HG02763 (cell line): Measurements from ENCODE around the gene PTBP1.
"Not testable (repeated sequence)": the region's sequence is repeated elsewhere in the genome, so short reads cannot be mapped to it uniquely, and the experiment has no call there.

Experiments
- ATAC-seq: cut with Tn5 transposase; IDR thresholded peaks from one replicate; pipeline ENCODE4 v1.9.1; 2021; ENCODE audit warnings: mild to moderate bottlenecking, moderate library complexity; ENCODE audit not compliant: unreplicated experiment

The PTBP1 gene

DNA sequence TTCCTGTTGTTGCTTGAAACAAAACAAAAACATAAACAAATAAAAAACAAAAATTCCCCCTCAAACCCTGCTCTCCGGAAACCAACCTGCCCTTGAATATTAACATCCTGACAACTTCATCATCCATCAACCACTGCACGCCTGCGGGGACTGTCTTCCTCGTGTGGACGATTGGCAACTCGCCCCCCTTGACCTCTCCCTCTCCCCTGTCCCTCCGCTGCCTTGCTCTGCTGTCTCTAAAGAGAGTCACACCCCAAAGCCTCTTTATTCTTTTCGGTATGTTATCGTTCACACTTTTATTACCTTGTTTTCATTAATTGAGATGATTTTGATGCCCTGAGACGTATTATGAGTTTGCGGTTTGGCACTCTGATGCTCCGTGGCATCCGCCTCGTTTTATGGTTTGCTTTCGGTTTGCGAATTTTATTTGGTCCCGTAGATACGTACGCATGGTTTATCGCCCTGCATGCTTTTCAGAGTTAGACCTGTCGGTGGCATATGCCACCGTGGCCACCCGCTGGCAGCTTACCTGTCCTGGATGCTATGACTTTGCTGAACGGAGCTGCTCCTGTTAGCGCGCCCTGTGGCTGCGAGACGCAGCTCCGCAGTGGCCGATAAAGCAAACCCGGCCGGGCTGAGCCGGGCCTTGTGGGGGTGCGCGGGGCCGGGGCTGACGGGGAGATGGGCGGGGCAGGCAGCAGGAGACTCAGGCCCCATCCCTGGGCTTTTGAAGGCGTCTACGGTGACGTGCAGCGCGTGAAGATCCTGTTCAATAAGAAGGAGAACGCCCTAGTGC lies 10.6 kb downstream of the PTBP1 start:
- ATAC-seq, result no peak

DNA sequence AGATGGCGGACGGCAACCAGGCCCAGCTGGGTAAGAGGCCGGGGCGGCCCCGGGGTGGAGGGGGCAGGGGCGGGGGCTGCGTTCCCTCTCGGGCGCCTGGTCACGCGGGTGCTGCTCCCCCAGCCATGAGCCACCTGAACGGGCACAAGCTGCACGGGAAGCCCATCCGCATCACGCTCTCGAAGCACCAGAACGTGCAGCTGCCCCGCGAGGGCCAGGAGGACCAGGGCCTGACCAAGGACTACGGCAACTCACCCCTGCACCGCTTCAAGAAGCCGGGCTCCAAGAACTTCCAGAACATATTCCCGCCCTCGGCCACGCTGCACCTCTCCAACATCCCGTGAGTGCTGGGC lies 11.1 kb downstream of the PTBP1 start:
- no peak for ATAC-seq

DNA sequence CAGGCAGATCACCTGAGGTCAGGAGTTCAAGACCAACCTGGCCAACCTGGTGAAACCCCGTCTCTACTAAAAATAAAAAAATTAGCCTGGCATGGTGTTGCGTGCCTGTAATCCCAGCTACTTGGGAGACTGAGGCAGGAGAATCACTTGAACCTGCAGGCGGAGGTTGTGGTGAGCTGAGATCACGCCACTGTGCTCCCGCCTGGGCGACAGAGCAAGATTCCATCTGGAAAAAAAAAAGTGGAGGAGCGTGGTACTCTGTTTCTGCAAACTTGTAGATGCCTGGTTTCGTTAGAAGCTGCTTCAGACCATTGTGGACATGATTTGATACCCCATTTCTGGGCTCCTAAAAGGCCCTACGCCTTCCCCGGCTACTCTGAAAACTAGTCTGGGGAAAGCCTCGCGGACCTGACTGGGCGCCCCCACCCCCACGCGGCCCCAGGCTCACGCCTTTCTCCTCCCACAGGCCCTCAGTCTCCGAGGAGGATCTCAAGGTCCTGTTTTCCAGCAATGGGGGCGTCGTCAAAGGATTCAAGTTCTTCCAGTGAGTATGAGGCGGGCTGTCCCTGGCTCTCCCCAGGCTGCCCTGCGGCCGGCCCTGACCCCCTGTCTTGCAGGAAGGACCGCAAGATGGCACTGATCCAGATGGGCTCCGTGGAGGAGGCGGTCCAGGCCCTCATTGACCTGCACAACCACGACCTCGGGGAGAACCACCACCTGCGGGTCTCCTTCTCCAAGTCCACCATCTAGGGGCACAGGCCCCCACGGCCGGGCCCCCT lies 13.0 kb downstream of the PTBP1 start:
- no peak for ATAC-seq

DNA sequence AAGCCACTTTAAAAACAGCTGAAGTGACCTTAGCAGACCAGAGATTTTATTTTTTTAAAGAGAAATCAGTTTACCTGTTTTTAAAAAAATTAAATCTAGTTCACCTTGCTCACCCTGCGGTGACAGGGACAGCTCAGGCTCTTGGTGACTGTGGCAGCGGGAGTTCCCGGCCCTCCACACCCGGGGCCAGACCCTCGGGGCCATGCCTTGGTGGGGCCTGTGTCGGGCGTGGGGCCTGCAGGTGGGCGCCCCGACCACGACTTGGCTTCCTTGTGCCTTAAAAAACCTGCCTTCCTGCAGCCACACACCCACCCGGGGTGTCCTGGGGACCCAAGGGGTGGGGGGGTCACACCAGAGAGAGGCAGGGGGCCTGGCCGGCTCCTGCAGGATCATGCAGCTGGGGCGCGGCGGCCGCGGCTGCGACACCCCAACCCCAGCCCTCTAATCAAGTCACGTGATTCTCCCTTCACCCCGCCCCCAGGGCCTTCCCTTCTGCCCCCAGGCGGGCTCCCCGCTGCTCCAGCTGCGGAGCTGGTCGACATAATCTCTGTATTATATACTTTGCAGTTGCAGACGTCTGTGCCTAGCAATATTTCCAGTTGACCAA lies 13.7 kb downstream of the PTBP1 start:
- ATAC-seq, result no peak

DNA sequence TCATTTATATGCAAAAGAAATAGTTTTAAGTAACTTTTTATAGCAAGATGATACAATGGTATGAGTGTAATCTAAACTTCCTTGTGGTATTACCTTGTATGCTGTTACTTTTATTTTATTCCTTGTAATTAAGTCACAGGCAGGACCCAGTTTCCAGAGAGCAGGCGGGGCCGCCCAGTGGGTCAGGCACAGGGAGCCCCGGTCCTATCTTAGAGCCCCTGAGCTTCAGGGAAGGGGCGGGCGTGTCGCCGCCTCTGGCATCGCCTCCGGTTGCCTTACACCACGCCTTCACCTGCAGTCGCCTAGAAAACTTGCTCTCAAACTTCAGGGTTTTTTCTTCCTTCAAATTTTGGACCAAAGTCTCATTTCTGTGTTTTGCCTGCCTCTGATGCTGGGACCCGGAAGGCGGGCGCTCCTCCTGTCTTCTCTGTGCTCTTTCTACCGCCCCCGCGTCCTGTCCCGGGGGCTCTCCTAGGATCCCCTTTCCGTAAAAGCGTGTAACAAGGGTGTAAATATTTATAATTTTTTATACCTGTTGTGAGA lies 14.3 kb downstream of the PTBP1 start:
- ATAC-seq, result no peak

DNA sequence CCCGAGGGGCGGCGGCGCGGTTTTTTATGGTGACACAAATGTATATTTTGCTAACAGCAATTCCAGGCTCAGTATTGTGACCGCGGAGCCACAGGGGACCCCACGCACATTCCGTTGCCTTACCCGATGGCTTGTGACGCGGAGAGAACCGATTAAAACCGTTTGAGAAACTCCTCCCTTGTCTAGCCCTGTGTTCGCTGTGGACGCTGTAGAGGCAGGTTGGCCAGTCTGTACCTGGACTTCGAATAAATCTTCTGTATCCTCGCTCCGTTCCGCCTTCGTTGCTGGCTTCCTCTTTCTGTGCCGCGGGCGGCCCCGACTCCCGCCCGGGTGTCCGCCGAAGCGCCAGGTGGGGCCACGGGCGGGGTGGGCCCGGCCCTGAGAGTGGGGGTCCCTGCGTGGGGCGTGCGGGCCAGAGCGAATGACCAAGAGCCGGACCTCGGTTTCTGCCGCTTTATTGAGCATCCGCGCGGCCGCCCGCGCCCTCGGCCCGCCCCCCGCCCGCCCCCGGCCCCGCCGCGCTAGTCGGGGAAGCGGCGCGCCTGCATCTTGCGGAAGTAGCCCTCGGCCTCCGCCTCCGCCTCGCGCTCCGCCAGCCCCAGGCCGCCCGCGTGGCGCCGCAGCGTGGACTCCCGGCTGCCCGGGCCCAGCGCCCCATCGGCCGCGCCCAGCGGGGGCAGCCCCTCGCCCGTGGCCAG lies 14.9 kb downstream of the PTBP1 start:
- no peak for ATAC-seq

DNA sequence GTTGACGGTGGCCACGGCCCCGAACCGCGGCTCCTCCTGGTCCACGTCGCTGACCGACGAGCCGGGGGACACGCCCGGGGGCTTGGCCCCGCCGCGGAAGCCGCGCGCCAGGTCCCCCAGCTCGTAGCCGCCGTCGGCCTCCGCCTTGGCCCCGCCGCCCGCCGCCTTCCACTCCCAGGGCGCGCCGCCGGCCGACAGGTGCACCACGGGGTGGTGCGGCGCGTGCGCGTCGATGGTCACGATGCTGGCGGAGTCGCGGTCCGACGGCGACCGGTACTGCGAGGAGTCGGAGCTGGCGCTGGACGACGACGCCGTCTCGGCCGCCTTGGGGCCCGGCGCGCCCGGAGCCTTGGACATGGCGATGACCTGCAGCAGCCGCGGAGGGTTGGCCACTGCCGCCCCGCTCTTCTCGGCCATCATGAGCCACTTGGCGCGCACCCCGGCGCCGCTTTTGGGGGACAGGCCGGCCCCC lies 15.5 kb downstream of the PTBP1 start:
- no peak for ATAC-seq

DNA sequence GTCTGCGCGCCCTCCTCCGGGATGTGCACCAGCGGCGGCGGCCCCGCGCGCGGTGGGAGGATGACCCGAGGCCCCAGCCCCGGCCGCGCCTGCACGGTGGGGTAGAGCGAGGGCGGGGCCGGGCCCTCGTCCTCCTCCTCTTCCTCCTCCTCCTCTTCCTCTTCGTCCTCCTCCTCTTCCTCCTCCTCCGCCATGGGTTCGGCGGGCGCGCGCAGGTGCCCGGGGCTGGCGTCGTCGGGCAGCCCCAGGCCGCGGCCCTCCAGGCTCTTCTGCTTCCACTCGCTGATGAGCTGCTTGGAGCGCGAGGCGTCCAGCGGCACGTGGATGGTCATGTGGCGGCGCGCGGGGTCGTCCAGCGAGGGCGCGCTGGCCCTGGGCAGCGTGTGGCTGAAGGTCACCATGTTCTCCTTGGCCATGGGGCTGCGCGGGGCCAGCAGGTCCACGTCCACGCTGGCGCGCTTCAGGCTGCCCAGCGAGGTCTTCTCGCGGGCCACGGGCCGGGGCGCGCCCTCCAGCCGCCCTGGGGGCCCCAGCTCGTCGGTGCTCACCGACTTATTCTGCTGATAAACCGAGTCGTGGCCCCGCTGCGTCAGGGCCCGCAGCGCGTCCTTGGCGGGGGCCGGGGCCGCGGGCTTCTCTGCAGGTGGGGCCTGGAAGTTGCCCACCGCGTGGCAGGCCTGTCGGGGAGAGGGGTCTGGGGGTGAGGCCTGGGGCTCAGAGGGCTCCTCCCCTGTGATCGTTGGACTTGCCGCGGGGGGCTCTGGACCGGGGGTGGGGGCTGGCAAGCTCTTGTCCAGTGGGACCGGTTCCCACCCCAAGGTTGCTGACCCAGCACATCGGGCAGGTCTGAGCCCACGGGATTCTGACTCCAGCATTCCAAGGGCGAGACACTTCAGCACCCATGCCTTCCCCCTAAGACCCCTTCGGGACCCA lies 16.2 kb downstream of the PTBP1 start:
- ATAC-seq, result no peak

DNA sequence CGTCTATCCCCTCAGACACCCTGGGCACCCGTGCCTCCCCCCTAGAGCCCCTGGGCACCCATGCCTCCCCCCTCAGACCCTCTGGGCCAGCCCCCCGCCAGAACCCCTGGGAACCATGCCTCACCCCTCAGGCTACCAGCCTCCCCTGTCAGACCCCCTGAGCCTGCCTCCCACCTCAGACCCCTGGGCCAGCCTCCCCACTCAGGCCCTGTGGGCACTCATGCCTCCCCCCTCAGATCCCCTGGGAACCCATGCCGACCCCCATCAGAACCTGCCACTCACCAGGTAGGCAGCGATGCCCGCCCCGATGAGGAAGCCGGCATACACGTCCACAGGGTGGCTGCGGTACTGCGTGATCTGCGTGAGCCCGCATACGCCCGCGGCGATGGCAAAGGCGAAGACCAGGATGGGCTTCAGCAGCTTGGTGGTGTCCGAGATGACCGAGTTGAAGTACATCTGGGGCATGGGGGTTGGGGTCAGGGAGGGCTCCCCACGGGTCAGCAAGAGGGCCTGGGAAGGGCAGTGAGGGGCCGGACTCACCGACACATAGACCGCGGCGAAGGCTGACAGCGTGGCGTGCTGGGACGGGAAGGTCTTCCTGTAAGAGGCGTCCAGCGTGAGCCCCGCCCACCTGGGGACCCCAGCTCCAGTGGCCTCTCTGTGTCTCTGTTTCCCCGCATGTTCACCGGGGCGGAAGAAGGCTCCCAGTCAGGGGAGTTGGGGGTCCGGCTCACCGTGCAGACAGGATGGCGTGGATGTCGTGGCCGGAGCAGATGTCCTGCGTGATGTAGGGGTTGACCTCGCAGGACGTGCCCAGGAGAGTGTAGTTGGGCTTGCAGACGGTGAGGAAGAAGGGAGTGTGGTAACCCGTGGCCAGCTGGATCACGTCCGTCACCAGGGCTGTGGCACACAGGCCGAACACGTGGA lies 17.2 kb downstream of the PTBP1 start:
- ATAC-seq, result no peak

DNA sequence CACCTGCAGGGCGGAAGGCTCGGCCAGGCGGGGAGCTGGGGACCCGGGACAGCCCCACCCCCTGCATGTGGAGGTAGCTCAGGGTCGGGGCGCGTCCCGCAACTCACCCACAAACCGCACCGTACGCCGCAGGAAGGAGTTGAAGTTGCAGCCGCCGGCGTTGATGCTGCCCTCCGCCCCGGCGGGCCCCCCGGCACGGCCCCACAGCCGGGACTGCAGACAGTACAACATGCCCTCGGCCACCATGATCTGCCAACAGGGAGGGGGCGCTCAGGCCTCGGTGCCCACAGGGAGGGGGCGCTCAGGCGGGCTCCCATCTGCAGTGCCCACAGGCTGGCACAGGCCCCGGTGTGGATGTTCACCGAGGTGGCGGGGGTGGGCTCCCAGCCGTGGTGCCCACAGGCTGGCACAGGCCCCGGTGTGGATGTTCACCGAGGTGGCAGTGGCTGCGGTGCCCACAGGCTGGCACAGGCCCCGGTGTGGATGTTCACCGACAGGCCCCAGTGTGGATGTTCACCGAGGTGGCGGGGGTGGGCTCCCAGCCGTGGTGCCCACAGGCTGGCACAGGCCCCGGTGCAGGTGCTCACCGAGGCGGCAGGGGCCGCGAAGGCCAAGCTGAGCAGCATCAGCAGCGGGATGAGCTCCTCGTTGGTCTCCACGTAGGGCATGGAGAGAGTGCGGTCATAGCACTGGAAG lies 18.0 kb downstream of the PTBP1 start:
- no peak for ATAC-seq

DNA sequence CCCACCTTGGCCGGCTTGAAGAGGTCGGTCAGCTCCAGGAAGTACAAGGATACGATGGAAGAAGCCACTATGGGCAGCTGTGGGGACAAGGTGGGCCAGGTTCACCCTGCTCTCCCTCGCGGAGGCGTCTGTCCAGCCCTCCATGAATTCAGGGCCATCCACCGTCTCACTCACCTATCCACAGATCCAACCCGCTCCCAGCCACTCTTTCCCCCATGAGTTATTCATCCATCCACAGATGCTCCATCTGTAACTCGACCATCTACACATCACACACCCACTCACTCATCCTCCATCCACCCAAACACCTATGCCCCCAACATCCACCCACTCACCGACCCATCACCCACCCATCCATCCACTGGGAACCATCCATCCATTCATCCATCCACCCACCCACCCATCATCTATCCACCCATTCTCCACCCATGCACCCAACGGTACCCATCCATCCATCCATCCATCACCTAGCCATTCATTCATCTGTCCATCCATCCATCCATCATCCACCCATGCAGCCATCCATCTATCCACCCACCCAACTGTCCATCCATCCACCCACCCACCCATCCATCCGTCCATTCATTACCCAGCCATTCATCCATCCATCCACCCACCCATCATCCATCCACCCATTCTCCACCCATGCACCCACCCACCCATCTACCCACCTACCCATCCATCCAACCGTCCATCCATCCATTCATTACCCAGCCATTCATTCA lies 18.7 kb downstream of the PTBP1 start:
- no peak for ATAC-seq

DNA sequence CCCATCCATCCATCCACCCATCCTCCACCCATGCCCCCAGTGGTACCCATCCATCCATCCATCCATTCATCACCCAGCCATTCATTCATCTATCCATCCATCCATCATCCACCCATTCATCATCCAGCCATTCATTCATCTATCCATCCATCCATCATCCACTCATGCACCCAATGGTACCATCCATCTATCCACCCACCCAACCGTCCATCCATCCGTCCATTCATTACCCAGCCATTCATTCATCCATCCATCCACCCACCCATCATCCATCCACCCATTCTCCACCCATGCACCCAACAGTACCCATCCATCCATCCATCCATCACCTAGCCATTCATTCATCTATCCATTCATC lies 19.2 kb downstream of the PTBP1 start:
- no peak for ATAC-seq

DNA sequence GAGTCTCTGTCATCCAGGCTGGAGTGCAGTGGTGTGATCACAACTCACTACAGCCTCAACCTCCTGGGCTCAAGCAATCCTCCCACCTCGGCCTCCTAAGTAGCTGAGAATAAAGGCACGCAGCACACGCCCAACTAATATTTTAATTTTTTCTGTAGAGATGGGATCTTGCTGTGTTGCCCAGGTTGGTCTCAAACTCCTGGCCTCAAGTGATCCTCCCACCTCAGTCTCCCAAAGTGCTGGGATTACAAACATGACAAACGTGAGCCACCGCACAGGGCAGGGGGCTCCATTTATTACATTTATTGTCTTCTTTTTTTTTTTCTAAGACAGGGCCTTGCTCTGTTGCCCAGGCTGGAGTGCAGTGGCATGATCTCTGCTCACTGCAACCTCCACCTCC lies 23.0 kb downstream of the PTBP1 start:
- not testable (repeated sequence) for ATAC-seq

DNA sequence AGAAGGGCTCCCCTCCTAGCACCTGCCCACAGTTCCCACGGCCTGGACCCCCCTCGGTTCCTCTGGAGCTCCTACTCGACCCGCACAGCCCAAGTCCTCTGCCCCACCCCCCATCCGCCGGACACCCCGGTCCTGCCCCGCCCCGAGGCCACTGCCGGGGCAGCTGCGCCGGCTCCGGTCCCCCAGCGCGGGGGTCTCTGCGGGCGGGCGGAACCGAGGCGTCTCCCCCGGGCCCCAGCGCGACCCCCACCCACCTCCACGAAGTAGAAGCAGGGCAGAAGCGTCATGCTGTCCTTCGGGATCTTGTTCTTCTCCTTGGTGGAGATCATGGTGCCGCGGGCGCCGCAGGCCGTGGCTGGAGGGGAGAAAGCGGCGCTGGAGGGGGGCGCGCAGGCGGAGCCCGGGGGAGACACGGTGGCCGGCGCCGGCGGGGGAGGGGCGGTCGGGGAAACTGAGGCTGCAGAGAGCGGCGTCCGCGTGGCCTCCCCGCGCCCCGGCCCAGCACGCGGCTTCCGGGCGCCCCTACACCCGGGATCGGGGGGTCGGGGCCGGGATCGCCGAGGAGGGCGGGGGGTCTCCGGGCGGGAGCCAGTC lies 24.1 kb downstream of the PTBP1 start:
- no peak for ATAC-seq

DNA sequence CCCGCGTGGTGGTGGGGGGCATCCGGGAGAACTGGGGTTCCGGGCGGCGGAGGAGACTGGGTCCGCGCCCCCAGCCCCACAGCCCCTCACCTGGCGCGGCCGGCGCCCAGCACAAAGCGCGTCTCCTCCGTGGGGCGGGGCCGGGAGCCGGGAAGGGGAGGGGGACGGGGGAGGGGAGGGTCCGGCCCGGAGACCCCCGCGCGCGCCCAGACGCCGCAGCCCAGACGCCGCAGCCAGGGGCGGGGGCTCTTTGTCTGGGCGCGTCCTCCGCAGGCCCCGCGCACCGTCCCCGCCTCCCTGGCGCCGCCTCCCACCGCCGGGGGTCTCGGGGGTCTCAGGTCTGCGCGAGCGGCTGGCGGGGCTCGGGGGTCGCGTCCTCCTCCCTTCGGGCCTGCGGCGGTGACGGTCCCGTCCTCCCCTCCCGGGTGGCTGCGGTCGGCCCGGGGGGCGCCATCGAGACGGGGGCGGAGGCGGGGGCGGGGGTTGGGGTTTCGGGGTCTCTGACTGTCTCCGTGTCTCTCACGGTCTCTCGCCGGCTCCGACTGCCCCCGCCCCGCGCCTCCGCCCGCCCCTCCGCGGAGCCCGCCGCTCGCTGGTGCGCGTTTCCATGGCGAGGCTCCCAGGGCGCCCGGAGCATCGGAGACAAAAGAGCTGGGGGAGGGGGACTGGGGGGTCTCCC lies 24.7 kb downstream of the PTBP1 start, which contains the start of gene PLPPR3:
PLPPR3 (minus strand) TSS at position 131 of the 679 bp plus-strand sequence. CDS start 396 bp downstream, outside the sequence.
- no peak for ATAC-seq

DNA sequence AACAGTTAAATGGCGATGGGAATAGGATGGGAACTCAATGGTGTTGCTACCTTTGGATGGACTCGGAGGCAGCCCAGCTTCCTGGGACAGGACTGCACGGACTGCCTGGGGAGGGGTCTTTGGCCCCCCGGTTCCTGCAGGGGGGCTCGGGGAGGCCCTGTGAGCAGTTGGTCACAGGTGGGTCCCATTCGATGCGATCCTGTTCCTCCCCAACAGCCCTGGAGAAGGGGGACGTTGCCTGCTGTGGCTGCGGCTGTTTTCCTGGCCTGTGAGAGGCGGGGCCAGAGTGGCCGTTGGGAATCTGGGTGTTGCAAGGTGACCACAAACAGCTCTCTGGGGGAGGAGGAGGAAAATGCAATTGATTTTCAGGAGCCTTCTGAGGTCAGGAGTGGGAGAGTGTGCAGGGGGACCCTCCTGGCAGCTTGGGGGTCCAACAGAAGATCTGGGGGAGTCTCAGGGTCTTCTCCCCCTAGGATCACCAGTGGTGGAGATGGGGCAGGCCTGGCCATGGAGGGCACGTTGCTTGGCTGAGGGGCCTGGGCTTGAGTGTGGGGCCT lies 26.4 kb downstream of the PTBP1 start:
- ATAC-seq, result no peak
